Neural cell (in vitro differentiated cells): ENCODE data around the gene HMGCL.

Experiments
- CTCF ChIP-seq: fragments of 450-650 bp; IDR thresholded peaks from 2 replicates; pipeline ENCODE4 v1.5.1; 2014; ENCODE audit warnings: antibody characterized with exemption, mild to moderate bottlenecking, moderate library complexity; ENCODE audit not compliant: poor library complexity, severe bottlenecking
- SMC3 ChIP-seq: fragments of 450-650 bp; conservative IDR thresholded peaks from 2 replicates; pipeline ENCODE4 v1.6.1; 2014; ENCODE audit warnings: antibody characterized with exemption, mild to moderate bottlenecking, moderate library complexity; ENCODE audit not compliant: poor library complexity

DNA sequence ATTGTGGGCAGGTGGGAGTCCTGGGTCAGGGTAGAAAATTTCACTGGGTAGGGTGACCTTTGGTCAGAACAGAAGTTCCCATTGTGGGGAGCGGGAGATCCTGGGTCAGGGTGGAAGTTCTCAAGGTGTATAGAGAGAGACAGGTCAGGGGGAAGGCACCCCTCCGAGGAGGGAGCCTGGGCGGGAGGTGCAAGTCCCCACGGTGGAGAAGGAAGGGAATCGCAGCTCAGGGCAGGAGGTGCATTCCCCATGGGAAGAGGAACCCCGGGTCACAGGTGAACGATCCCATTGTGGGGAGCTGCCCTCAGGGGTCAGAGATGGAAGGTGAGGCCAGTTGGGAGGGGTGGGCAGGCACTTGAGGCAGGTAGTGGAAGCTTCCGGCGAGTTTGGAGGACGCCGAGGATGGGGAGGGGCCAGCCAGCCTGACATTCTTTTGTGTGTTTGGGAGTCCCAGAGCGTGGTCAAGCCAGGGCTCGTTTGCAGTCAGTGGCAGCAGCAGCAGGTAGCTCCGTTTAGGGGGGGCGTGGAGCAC lies 33.6 kb downstream of the HMGCL start:
- TF ChIP-seq SMC3 (no peak), CTCF (no peak)
